Stimulated activated CD4-positive, alpha-beta T cell treated with anti-CD3 and anti-CD28 coated beads, Interleukin-12 subunit alpha, Interleukin-12 subunit beta, amount 100 ng/mL, for 48 hours (primary cell): ENCODE results near the gene BRMS1.

Source experiments
- DNase-seq, 3 donors: peaks; one replicate each; pipeline ENCODE4 v3.0.0-alpha.2; 2020; ENCODE audit warnings: low read depth in 2 of 3, low spot score in 1 of 3

The BRMS1 gene

DNA sequence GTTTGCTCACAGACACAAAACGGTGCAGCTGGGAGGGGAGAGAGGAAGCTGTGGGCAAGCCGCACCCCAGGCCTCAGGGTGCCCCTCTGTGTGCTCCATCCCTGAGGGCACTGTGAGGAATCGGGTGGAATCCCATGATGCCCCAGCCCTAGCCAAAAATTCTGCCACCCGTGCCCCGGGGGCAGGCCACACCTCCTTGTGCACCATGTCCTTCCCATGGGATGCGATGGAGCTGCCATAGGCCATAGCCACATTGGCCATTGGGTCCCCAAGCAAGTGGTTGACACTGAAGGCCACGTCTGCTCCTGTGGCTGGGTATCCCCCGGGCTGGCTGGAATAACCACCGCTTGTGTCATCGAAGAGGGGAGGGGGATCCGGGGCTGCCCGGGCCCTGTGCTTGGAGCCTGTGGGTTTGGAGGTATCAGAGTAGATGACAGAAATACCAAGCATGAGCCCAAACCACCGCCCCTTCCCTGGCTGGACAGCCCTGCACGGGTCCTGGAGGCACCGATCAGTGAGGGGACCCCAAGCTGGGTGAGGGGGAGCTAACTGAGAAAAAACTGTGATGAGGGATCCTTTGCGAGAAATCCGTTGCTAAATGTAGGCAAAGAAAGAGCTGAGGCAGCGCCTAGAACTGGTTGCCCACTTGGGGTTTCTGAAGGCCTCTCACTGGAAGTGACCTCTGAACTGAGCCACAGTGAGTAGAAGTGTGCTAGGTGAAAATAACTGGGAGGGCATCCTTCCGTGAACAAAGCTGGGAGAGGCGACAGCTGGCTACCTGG, 56.8 kb downstream of the BRMS1 start:
- no peak for DNase-seq
